22Rv1 (cell line): Measurements from ENCODE around the gene CIAO2B.
"Not testable (repeated sequence)": the region's sequence is repeated elsewhere in the genome, so short reads cannot be mapped to it uniquely, and the experiment has no call there.

Experiments
- CTCF ChIP-seq: fragments of 450-650 bp; IDR thresholded peaks from 2 replicates; pipeline ENCODE4 v1.5.1; 2017; ENCODE audit warnings: mild to moderate bottlenecking
- ZFX ChIP-seq: fragments of 450-650 bp; IDR thresholded peaks from 2 replicates; pipeline ENCODE4 v1.6.1; 2017; ENCODE audit warnings: antibody characterized with exemption, borderline replicate concordance

- TF ChIP-seq CTCF, ZFX: not testable (repeated sequence)
Observed at GRCh38 chr16:66934839-66935313, 674 bp upstream of the CIAO2B start.
